SK-N-SH (cell line): ENCODE measurements around the gene CLDN19. TPM values are rescaled to one million over a fixed set of nuclear protein-coding genes. Genes with fewer than 3 reads are reported as not detected.
A peak's percentile ranks its signal among the peaks of the same experiment; 100 is the strongest.

Source experiments
- CTCF ChIA-PET: fragments of 300-600, 350-600 bp; formaldehyde crosslinking; extraction: SDS; loops from one replicate; lab custom pipeline; 2021; lab: Yijun Ruan, JAX
- POLR2A ChIA-PET: fragments of 350-600 bp; sonication (Branson Sonifier 250); formaldehyde crosslinking; extraction: SDS; loops from one replicate; lab custom pipeline; 2020; ENCODE audit warnings: antibody characterized with exemption, inconsistent platforms; lab: Yijun Ruan, JAX
- DNase-seq: peaks from one replicate; pipeline ENCODE4 v3.0.0; 2012
- H2AFZ ChIP-seq: fragments of 200-600 bp; sonication (generic); 2 replicates; pipeline ENCODE4 v1.8.1; 2016; ENCODE audit warnings: antibody characterized with exemption, mild to moderate bottlenecking, low read depth
- H3F3A ChIP-seq: fragments of 200-600 bp; sonication (generic); replicated peaks from 2 replicates; pipeline ENCODE3; 2016; ENCODE audit warnings: antibody characterized with exemption, mild to moderate bottlenecking; ENCODE audit not compliant: insufficient read depth
- H3K27ac ChIP-seq, 2 experiments: fragments of 200-500 bp in 1 of 2; fragments of 200-600 bp in 1 of 2; sonication (Bioruptor generic) in 1 of 2; sonication (generic), shearing (Covaris generic) in 1 of 2; 2 replicates each; pipeline versions ENCODE4 v1.5.1 to v1.6.1; 2014 to 2016; ENCODE audit warnings: low read depth in 2 of 2, inconsistent platforms in 1 of 2, low read length in 1 of 2, mild to moderate bottlenecking in 1 of 2, mixed read lengths in 1 of 2
- H3K27me3 ChIP-seq: fragments of 200-600 bp; sonication (generic), shearing (Covaris generic); 2 replicates; pipeline ENCODE4 v1.6.1; 2016; ENCODE audit warnings: mixed run types; ENCODE audit not compliant: insufficient read depth
- H3K36me3 ChIP-seq, 2 experiments: fragments of 200-500 bp in 1 of 2; fragments of 200-600 bp in 1 of 2; sonication (Bioruptor generic) in 1 of 2; sonication (generic) in 1 of 2; replicated peaks in 1 of 2; 2 replicates each; pipeline versions ENCODE3 to v1.5.1; 2014 to 2016; ENCODE audit warnings: low read length in 1 of 2, mild to moderate bottlenecking in 1 of 2; ENCODE audit not compliant: insufficient read depth in 2 of 2, control insufficient read depth in 1 of 2
- H3K4me1 ChIP-seq, 2 experiments: fragments of 200-500 bp in 1 of 2; fragments of 200-600 bp in 1 of 2; sonication (Bioruptor generic) in 1 of 2; sonication (generic), shearing (Covaris generic) in 1 of 2; 2 replicates each; pipeline versions ENCODE4 v1.5.1 to v1.6.1; 2014 to 2016; ENCODE audit warnings: low read depth in 1 of 2, low read length in 1 of 2, mixed run types in 1 of 2; ENCODE audit not compliant: insufficient read depth in 2 of 2, control insufficient read depth in 1 of 2
- H3K4me2 ChIP-seq: fragments of 200-600 bp; sonication (generic), shearing (Covaris generic); 2 replicates; pipeline ENCODE4 v1.6.1; 2017; ENCODE audit warnings: mixed run types
- H3K4me3 ChIP-seq, 2 experiments: fragments of 200-500 bp in 1 of 2; fragments of 200-600 bp in 1 of 2; sonication (Bioruptor generic) in 1 of 2; sonication (generic), shearing (Covaris generic) in 1 of 2; 2 replicates each; pipeline versions ENCODE4 v1.5.1 to v1.8.1; 2014 to 2016; ENCODE audit warnings: low read depth in 2 of 2, inconsistent platforms in 1 of 2, low read length in 1 of 2, mild to moderate bottlenecking in 1 of 2, mixed read lengths in 1 of 2, moderate library complexity in 1 of 2
- H3K79me2 ChIP-seq: fragments of 200-600 bp; sonication (generic); 2 replicates; pipeline ENCODE4 v1.8.1; 2017; ENCODE audit warnings: mild to moderate bottlenecking; ENCODE audit not compliant: insufficient read depth
- H3K9ac ChIP-seq: fragments of 200-600 bp; sonication (generic); 2 replicates; pipeline ENCODE4 v1.6.1; 2017; ENCODE audit warnings: mixed run types
- H3K9me2 ChIP-seq: fragments of 200-600 bp; sonication (generic); 2 replicates; pipeline ENCODE4 v1.6.1; 2017; ENCODE audit warnings: mixed run types
- H3K9me3 ChIP-seq: fragments of 200-600 bp; sonication (generic); 2 replicates; pipeline ENCODE4 v1.6.1; 2017; ENCODE audit warnings: mixed run types, mild to moderate bottlenecking, moderate library complexity
- H4K20me1 ChIP-seq: fragments of 200-600 bp; sonication (generic); 2 replicates; pipeline ENCODE4 v1.6.1; 2017; ENCODE audit warnings: mild to moderate bottlenecking, mixed run types; ENCODE audit not compliant: insufficient read depth
- FOSL2 ChIP-seq: IDR thresholded peaks from 2 replicates; pipeline ENCODE4 v1.4.0; 2012; ENCODE audit warnings: low read depth, mild to moderate bottlenecking, moderate library complexity, borderline replicate concordance
- FOXJ3 ChIP-seq: sonication (generic); formaldehyde crosslinking; IDR thresholded peaks from 2 replicates; pipeline ENCODE4 v1.5.1; 2020; ENCODE audit warnings: mild to moderate bottlenecking, missing genetic modification reagents
- GABPA ChIP-seq: IDR thresholded peaks from 2 replicates; pipeline ENCODE4 v1.4.0; 2012; ENCODE audit warnings: low read depth, mild to moderate bottlenecking
- GATA2 ChIP-seq: sonication (generic); formaldehyde crosslinking; IDR thresholded peaks from 2 replicates; pipeline ENCODE4 v1.5.0; 2020; ENCODE audit warnings: mild to moderate bottlenecking, missing genetic modification reagents
- JUND ChIP-seq: IDR thresholded peaks from 2 replicates; pipeline ENCODE4 v1.4.0; 2012
- MEF2A ChIP-seq: IDR thresholded peaks from 2 replicates; pipeline ENCODE4 v1.4.0; 2012; ENCODE audit warnings: low read depth, borderline replicate concordance
- NFIC ChIP-seq: IDR thresholded peaks from 2 replicates; pipeline ENCODE4 v1.4.0; 2012; ENCODE audit warnings: borderline replicate concordance
- NRF1 ChIP-seq: IDR thresholded peaks from 2 replicates; pipeline ENCODE4 v1.6.1; 2012; ENCODE audit warnings: low read depth, mild to moderate bottlenecking, low read length
- POLR2AphosphoS5 ChIP-seq: IDR thresholded peaks from 2 replicates; pipeline ENCODE4 v1.6.1; 2012; ENCODE audit warnings: low read depth, low read length
- RAD21 ChIP-seq: IDR thresholded peaks from 2 replicates; pipeline ENCODE4 v1.6.1; 2012; ENCODE audit warnings: mild to moderate bottlenecking, low read length
- USF2 ChIP-seq: fragments of 150-350 bp; IDR thresholded peaks from 2 replicates; pipeline ENCODE4 v1.6.1; 2017; ENCODE audit warnings: antibody characterized with exemption, low read length, low read depth, borderline replicate concordance
- WGBS: methylation state at CpG from one replicate; pipeline ENCODE4 v1.1.6; 2017; ENCODE audit warnings: low lambda C conversion rate; 5-methylcytosine and 5-hydroxymethylcytosine counted together
- polyA plus RNA-seq, 3 experiments: library from polyadenylated mRNA; depleted of rRNA; stranded (reverse); fragments of >200 nt; gene quantifications; 2 replicates each; pipeline ENCODE4 v1.2.3, GENCODE V29; 2012
- TF ChIP-seq, protein P1 (sequence below): fragments of 200-600 bp; sonication (generic); IDR thresholded peaks from 2 replicates; pipeline ENCODE4 v1.6.1; 2017; ENCODE audit warnings: antibody characterized with exemption, mild to moderate bottlenecking, moderate library complexity
- TF ChIP-seq, protein P2 (sequence below): IDR thresholded peaks from 2 replicates; pipeline ENCODE4 v1.4.0; 2012; ENCODE audit warnings: low read depth
- TF ChIP-seq, protein P3 (sequence below): fragments of 150-350 bp; IDR thresholded peaks from 2 replicates; pipeline ENCODE4 v1.6.1; 2016; ENCODE audit warnings: mild to moderate bottlenecking, low read depth, low read length
- TF ChIP-seq, protein P4 (sequence below): IDR thresholded peaks from 2 replicates; pipeline ENCODE4; 2012

Gene CLDN19
- polyA plus RNA-seq, 1 of the 3 experiments (the other 2 are of a cell fraction), result not detected

DNA sequence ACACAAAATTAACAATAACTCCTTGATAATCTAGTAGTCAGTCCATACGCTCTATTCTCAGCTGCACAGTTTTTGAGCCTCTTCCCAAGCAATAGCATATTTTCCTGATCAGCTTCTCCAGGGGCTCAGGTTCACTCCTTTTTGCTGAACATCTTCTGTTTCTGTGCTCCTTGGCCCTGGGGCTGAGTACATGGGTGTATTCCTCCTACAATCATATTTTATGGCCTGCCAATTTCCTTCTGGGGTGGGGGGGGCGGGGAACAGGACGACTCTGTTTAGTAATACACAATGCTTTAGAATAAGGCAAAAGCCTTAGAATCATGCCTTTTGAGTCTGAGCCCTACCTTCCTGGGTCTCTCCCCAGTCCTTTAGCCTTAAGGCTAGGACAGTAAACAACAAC is 8.5 kb downstream of the CLDN19 start:
- no peaks in the 10 kb centered on the region for H3K9me3 ChIP-seq
- no peaks in the 10 kb centered on the region for H3K9me2 ChIP-seq
- TF ChIP-seq NFIC (no peak), FOSL2 (no peak), POLR2AphosphoS5 (no peak), GABPA (no peak), JUND (no peak), USF2 (no peak), MEF2A (no peak), NRF1 (no peak), GATA2 (CRISPR knock-in tag) (no peak), FOXJ3 (CRISPR knock-in tag) (no peak)
- TF ChIP-seq, protein P1, sequence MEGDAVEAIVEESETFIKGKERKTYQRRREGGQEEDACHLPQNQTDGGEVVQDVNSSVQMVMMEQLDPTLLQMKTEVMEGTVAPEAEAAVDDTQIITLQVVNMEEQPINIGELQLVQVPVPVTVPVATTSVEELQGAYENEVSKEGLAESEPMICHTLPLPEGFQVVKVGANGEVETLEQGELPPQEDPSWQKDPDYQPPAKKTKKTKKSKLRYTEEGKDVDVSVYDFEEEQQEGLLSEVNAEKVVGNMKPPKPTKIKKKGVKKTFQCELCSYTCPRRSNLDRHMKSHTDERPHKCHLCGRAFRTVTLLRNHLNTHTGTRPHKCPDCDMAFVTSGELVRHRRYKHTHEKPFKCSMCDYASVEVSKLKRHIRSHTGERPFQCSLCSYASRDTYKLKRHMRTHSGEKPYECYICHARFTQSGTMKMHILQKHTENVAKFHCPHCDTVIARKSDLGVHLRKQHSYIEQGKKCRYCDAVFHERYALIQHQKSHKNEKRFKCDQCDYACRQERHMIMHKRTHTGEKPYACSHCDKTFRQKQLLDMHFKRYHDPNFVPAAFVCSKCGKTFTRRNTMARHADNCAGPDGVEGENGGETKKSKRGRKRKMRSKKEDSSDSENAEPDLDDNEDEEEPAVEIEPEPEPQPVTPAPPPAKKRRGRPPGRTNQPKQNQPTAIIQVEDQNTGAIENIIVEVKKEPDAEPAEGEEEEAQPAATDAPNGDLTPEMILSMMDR, result no peak
- TF ChIP-seq, protein P2, sequence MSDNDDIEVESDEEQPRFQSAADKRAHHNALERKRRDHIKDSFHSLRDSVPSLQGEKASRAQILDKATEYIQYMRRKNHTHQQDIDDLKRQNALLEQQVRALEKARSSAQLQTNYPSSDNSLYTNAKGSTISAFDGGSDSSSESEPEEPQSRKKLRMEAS, result no peak
- TF ChIP-seq, protein P3, sequence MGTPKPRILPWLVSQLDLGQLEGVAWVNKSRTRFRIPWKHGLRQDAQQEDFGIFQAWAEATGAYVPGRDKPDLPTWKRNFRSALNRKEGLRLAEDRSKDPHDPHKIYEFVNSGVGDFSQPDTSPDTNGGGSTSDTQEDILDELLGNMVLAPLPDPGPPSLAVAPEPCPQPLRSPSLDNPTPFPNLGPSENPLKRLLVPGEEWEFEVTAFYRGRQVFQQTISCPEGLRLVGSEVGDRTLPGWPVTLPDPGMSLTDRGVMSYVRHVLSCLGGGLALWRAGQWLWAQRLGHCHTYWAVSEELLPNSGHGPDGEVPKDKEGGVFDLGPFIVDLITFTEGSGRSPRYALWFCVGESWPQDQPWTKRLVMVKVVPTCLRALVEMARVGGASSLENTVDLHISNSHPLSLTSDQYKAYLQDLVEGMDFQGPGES, result no peak
- DNase-seq, result peak; percentile 6
- no peaks in the 10 kb centered on the region for H4K20me1 ChIP-seq
- no peaks in the 10 kb centered on the region for H3K27me3 ChIP-seq
- H3K4me3 ChIP-seq, result no peak overlapping the region
- no peak overlapping the region for H3K4me2 ChIP-seq
- no peak overlapping the region for H3K9ac ChIP-seq
- no peaks in the 10 kb centered on the region for H3K36me3 ChIP-seq
- WGBS, result 83% methylated on average over 3 of the region's 3 CpGs
- POLR2A ChIA-PET, result no interaction called here
- H3F3A ChIP-seq, result no peaks in the 10 kb centered on the region
- H3K4me1 ChIP-seq, result peaks cover 0 to 6% of the 10 kb centered on the region in 2 experiments; a peak in 1 of 4 replicates
- no peaks in the 10 kb centered on the region for H3K79me2 ChIP-seq
- CTCF ChIA-PET, result interaction anchor here (0.6 to 1.7 kb wide), 3 partner anchors 11 to 387 kb away, joined by 3 to 4 read pairs (median 4); no protein-coding TSS in a partner anchor
- H2AFZ ChIP-seq, result no peak overlapping the region
- no peak overlapping the region for H3K27ac ChIP-seq

DNA sequence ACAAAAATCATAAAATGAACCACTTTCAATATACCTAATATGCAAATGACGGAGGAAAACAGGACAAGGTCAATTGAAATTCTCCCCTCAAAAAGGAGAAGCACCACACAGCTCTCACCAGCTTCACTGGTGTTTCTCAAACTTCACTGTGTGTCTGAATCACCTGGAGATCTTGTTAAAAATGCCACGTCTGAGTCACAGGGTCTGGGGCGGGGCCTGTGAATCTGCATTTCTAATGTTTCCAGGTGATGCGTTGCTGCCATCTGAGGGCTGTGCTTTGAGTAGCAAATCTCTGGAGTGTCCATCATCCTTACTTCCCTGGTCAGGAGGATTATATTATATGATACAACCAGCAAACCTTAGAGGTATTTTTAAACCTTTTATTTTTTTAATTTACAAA is 9.0 kb downstream of the CLDN19 start:
- Histone ChIP-seq H3K36me3 (no peaks in the 10 kb centered on the region), H3K4me3 (no peak overlapping the region), H2AFZ (no peak overlapping the region), H3K27me3 (no peaks in the 10 kb centered on the region), H3K79me2 (no peaks in the 10 kb centered on the region), H3K4me1 (peaks cover 0 to 6% of the 10 kb centered on the region in 2 experiments; a peak in 1 of 4 replicates), H3K9me2 (no peaks in the 10 kb centered on the region), H3K27ac (no peak overlapping the region), H3K9me3 (no peaks in the 10 kb centered on the region), H3K9ac (no peak overlapping the region), H4K20me1 (no peaks in the 10 kb centered on the region), H3K4me2 (no peak overlapping the region), H3F3A (no peaks in the 10 kb centered on the region)
- ChIA-PET CTCF (interaction anchor here (0.6 to 1.7 kb wide), 4 partner anchors 10 to 387 kb away, joined by 3 to 4 read pairs (median 4); no protein-coding TSS in a partner anchor), POLR2A (no interaction called here)
- DNase-seq, result peak; percentile 32
- 67% methylated on average over 4 of the region's 4 CpGs for WGBS
- peak; percentile 31; the same call in 1 of the 2 replicates for TF ChIP-seq FOSL2
- TF ChIP-seq, protein P1, result peak; percentile 37
- peak; percentile 54 for TF ChIP-seq RAD21
- TF ChIP-seq, protein P4, sequence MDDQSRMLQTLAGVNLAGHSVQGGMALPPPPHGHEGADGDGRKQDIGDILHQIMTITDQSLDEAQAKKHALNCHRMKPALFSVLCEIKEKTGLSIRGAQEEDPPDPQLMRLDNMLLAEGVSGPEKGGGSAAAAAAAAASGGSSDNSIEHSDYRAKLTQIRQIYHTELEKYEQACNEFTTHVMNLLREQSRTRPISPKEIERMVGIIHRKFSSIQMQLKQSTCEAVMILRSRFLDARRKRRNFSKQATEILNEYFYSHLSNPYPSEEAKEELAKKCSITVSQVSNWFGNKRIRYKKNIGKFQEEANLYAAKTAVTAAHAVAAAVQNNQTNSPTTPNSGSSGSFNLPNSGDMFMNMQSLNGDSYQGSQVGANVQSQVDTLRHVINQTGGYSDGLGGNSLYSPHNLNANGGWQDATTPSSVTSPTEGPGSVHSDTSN, result 0 out of 2 replicates have a peak, but pooled peaks have one; percentile 18
- TF ChIP-seq, protein P2, result no peak
